Adrenal gland (tissue), 12 donors: ENCODE results near the gene CRACR2A. TPM values are rescaled to one million over a fixed set of nuclear protein-coding genes. Genes with fewer than 3 reads are reported as not detected.

Experiments used
- DNase-seq, 7 donors: peaks; one replicate each; pipeline ENCODE4 v3.0.0-alpha.2; 2019 to 2020
- H3K27ac ChIP-seq, 5 donors: fragments of 200-600 bp; sonication (generic) in 4 of 5; 1 replicate in 3 of 5; 2 replicates in 2 of 5; pipeline versions ENCODE4 v1.5.1 to v1.8.0; 2016 to 2020; ENCODE audit warnings: mild to moderate bottlenecking in 1 of 5
- H3K27me3 ChIP-seq: fragments of 200-600 bp; 2 replicates; pipeline ENCODE4 v1.8.0; 2021
- H3K36me3 ChIP-seq, 2 donors: fragments of 200-600 bp; replicated peaks in 1 of 2; 1 replicate in 1 of 2; 2 replicates in 1 of 2; pipeline versions ENCODE4 v1.5.1 to v1.8.0; 2018 to 2022
- H3K4me1 ChIP-seq, 2 donors: fragments of 200-600 bp; replicated peaks in 1 of 2; 1 replicate in 1 of 2; 2 replicates in 1 of 2; pipeline versions ENCODE4 v1.5.1 to v1.8.0; 2018 to 2021
- H3K4me3 ChIP-seq, 4 donors: fragments of 200-600 bp; sonication (generic) in 3 of 4; one replicate each; pipeline ENCODE4 v1.5.1; 2016 to 2018
- H3K9me3 ChIP-seq, 3 donors: fragments of 200-600 bp; sonication (generic) in 1 of 3; replicated peaks in 1 of 3; 1 replicate in 2 of 3; 2 replicates in 1 of 3; pipeline versions ENCODE4 v1.5.1 to v1.8.0; 2016 to 2021
- POLR2A ChIP-seq, 2 donors: fragments of 450-650 bp; IDR thresholded peaks; one replicate each; pipeline ENCODE4 v1.6.1; 2017; ENCODE audit warnings: antibody characterized with exemption in 2 of 2, mild to moderate bottlenecking in 2 of 2, moderate library complexity in 1 of 2
- WGBS, 4 donors: extraction: QIAGEN DNeasy Blood & Tissue Kit in 2 of 4; methylation state at CpG; one replicate each; pipeline versions ENCODE4 v1.1.5 to v1.1.7; 2013 to 2017; 5-methylcytosine and 5-hydroxymethylcytosine counted together
- intact Hi-C, 2 donors: fragments of 100-400 bp; cut with DNase I; formaldehyde crosslinking; loops; one replicate each; pipeline versions ENCODE4 v1.14.1 to v1.15.0; 2022 to 2023
- polyA plus RNA-seq, 3 donors: library from polyadenylated mRNA; stranded (reverse); fragments of 200-250 nt in 2 of 3; fragments of 350-450 nt in 1 of 3; fragmentation: Illumina TruSeq in 1 of 3; extraction: RNeasy Lipid Tissue Mini Kit (QIAGEN cat#74804) in 1 of 3; gene quantifications; one replicate each; pipeline ENCODE4 v1.2.3, GENCODE V29; 2013 to 2014
- total RNA-seq, 9 donors: library from RNA; depleted of rRNA in 4 of 9; stranded (reverse); fragments of >200 nt in 4 of 9; fragments of 120-200 nt in 1 of 9; fragmentation: NEBNext Ultra II Directional in 1 of 9; extraction: Animal tissue kit (Norgen Biotek cat#: 25700) in 1 of 9; gene quantifications; one replicate each; pipeline versions ENCODE4 v1.1.0 to v1.2.4, GENCODE V29; 2013 to 2023
- TF ChIP-seq, protein P1 (sequence below), 6 experiments: fragments of 450-650 bp in 4 of 6; fragments of 200-600 bp in 2 of 6; sonication (generic) in 1 of 6; IDR thresholded peaks; 1 replicate in 5 of 6; 2 replicates in 1 of 6; pipeline versions ENCODE4 v1.5.1 to v1.8.0; 2016 to 2021; ENCODE audit warnings: antibody characterized with exemption in 6 of 6, mild to moderate bottlenecking in 2 of 6, moderate library complexity in 1 of 6
- donor health status: healthy with polysubstance abuse.
- donor health status: Bipolar disorder and iron deficiency.
- donor health status: DM: yes; HTN: yes; CAD: no.
- donor health status: DM: no; HTN: no; CAD: no.
- donor health status: DM: no; HTN: no; CAD: no.
- donor health status: DM: yes; HTN: yes; CAD: no.

CRACR2A gene
- total and polyA plus RNA-seq, 12 donors, result 0.50 to 3.5 (median 2.0) TPM

- no peaks in the 10 kb centered on the region for H3K4me1 ChIP-seq
- no peak overlapping the region for H3K27ac ChIP-seq
- H3K9me3 ChIP-seq, result no peaks in the 10 kb centered on the region
- H3K4me3 ChIP-seq, result no peak overlapping the region
- intact Hi-C loops, result no loop called here
- H3K27me3 ChIP-seq, result no peaks in the 10 kb centered on the region
- no peaks in the 10 kb centered on the region for H3K36me3 ChIP-seq
- no peak for DNase-seq
- TF ChIP-seq POLR2A (IDR thresholded peaks at IDR 0.05), result no peak
- 91 to 94% (median 91%) methylated on average over 5 of the region's 5 CpGs for WGBS, 4 donors
Observed at GRCh38 chr12:3662521-3662921, 90.4 kb downstream of the CRACR2A start.

GRCh38 chr12:3661028-3661427, 91.9 kb downstream of the CRACR2A start:
- DNase-seq, result no peak
- Histone ChIP-seq H3K4me3 (no peak overlapping the region), H3K36me3 (no peaks in the 10 kb centered on the region), H3K4me1 (no peaks in the 10 kb centered on the region), H3K9me3 (no peaks in the 10 kb centered on the region), H3K27me3 (no peaks in the 10 kb centered on the region), H3K27ac (no peak overlapping the region)
- 74 to 92% (median 86%) methylated on average over 1 of the region's 1 CpG; no CpG with 5 or more reads in 1 of the 4 donors for WGBS, 4 donors
- no peak for TF ChIP-seq POLR2A (IDR thresholded peaks at IDR 0.05)
- TF ChIP-seq, protein P1, sequence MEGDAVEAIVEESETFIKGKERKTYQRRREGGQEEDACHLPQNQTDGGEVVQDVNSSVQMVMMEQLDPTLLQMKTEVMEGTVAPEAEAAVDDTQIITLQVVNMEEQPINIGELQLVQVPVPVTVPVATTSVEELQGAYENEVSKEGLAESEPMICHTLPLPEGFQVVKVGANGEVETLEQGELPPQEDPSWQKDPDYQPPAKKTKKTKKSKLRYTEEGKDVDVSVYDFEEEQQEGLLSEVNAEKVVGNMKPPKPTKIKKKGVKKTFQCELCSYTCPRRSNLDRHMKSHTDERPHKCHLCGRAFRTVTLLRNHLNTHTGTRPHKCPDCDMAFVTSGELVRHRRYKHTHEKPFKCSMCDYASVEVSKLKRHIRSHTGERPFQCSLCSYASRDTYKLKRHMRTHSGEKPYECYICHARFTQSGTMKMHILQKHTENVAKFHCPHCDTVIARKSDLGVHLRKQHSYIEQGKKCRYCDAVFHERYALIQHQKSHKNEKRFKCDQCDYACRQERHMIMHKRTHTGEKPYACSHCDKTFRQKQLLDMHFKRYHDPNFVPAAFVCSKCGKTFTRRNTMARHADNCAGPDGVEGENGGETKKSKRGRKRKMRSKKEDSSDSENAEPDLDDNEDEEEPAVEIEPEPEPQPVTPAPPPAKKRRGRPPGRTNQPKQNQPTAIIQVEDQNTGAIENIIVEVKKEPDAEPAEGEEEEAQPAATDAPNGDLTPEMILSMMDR (IDR thresholded peaks at IDR 0.05), result no peak
- intact Hi-C loops, result no loop called here

- no peak for TF ChIP-seq POLR2A (IDR thresholded peaks at IDR 0.05)
- TF ChIP-seq, protein P1 (IDR thresholded peaks at IDR 0.05), result peak in 1 of 6 experiments; percentile 12
- Histone ChIP-seq H3K27ac (no peak overlapping the region), H3K27me3 (no peaks in the 10 kb centered on the region), H3K4me1 (no peaks in the 10 kb centered on the region), H3K36me3 (no peaks in the 10 kb centered on the region), H3K4me3 (no peak overlapping the region), H3K9me3 (no peaks in the 10 kb centered on the region)
- WGBS, 4 donors, result 68 to 72% (median 70%) methylated on average over 12 to 13 of the region's 13 CpGs
- DNase-seq, result peak in 2 of 7 donors; percentile 2 to 27
- intact Hi-C loops, result no loop called here
Observed at GRCh38 chr12:3658327-3659163, 94.4 kb downstream of the CRACR2A start.

GRCh38 chr12:3656946-3657622, 95.8 kb downstream of the CRACR2A start:
- no peak overlapping the region for H3K27ac ChIP-seq
- no peaks in the 10 kb centered on the region for H3K27me3 ChIP-seq
- H3K36me3 ChIP-seq, result no peaks in the 10 kb centered on the region
- TF ChIP-seq, protein P1 (IDR thresholded peaks at IDR 0.05), result no peak
- TF ChIP-seq POLR2A (IDR thresholded peaks at IDR 0.05), result no peak
- no peak for DNase-seq
- WGBS, 4 donors, result 96 to 97% (median 96%) methylated on average over 9 to 13 of the region's 13 CpGs
- H3K9me3 ChIP-seq, result no peaks in the 10 kb centered on the region
- intact Hi-C loops, result no loop called here
- no peak overlapping the region for H3K4me3 ChIP-seq
- no peaks in the 10 kb centered on the region for H3K4me1 ChIP-seq
